ENCODE results near the gene FANCB.

Gene FANCB

DNA sequence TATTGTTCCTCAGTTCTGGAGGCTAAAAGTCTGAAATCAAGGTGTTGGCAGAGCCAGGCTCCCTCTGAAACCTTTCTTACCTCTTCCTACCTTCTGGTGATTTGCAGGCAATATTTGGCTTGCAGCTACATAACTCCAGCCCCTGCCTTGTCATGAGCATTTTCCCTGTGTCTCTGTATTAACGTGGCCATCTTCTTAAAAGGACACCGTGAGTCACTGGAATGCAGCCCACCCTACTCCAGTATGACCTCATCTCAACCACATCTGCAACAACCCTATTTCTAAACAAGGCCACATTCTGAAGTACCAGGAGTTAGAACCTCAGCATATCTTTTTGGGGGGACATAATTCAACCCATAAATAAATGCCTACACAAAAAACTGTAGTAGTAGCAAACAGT, 40.7 kb downstream of the FANCB start:
- no peak for DNase-seq

- no peak for DNase-seq
These were observed 43.2 kb downstream of the FANCB start for GRCh38 chrX:14829643-14830042.

- DNase-seq = no peak
These were observed 46.5 kb downstream of the FANCB start for GRCh38 chrX:14826319-14826718.

DNA sequence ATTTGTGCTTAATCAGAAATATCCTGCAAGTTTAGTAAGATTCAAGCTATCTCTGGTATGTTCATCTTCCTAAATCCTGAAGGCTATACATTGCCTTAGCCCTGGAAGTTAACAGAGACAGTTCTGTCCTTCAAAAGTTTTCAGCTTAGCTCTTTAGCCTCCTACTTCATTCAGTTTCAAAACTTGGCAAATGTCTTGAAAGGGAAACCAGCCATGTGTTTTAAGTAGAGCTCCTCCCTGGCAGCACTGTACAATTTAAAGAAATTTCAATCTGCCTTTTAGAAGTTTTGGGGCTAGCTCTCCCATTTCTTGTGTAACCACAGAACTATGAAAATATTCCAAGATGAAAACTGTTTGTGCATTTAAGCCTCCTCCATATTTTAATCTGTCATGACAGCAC, 47.0 kb downstream of the FANCB start:
- no peak for DNase-seq

GRCh38 chrX:14819769-14820168, 53.1 kb downstream of the FANCB start:
- DNase-seq = no peak

DNA sequence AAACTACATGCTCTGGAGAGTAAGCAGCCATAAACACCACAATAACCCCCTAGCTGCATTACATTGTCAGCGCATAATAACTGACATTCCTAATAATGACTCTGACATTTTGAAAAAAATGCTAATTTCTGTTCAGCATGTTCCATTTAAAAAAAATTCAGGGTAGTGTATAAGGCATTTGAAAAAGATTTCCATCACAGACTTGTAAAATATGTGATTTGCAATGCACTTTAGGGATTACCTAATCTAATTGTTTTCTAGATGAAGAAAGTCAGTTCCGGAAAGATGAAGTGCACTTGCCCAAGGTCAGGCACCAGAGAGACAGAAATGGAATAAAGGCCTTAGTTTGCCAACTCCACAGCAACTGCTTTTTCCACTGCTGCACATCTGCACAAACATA, 55.3 kb downstream of the FANCB start:
- DNase-seq = no peak

DNA sequence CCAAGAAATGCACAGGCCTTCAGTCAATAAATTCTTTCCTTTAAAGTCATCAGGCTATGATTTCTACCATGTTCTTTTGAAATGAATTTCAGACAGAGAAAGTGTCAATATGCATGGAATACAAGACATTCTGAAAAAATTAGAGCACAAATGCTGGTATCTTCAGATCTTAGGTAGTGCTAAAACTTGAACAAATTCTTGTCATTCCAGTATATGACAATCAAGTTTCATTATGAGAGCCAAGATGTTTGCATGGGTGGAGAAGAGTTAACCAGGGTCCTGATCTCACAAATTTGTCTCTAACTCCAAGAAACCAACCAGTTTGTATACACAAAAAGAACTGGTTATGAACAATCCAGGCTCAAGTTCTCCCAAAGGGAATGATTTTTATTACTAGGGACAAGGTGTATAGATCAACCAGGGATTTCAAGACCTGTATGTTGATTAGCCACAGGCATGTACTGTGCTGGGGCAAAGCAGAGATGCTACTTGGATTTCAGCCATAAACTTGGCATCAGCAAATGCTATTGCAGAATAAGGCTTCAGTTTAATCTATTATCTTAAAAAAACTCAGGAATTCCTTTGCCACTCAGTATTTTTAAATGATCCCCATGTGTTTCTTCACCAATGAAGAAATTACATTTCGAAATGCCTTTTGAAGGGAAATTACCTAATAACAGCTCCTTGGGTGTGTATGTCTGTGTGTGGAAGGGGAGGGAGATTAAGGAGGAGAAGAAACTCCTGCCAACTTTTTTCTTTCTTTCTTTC, 69.7 kb downstream of the FANCB start:
- no peak for DNase-seq

DNA sequence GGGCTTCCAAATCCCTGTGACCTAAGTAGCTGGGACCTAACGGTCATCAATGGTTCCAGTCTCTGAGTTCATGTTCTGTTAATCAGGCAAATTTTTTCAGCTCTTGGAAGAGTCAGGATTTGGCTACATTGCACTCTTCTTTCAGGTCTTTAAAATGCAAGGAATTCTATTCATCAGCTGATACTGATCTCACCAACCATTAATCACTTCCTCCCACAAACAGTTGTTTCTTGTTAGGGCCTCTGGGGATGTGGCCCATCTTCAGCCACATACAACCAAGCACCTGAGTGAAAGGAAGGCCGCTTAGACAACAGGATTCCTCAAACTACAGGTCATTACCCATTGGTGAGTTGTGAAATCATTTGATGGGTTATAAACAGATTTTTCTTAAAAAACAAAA, 71.7 kb downstream of the FANCB start:
- no peak for DNase-seq

- DNase-seq = no peak
These were observed 74.0 kb downstream of the FANCB start for GRCh38 chrX:14798805-14799397.

All from stimulated activated naive CD4-positive, alpha-beta T cell treated with Interleukin-2 at 50 U/mL for 16 hours (primary cell).